Measurements from ENCODE around the gene LMTK3. TPM values are rescaled to one million over a fixed set of nuclear protein-coding genes. Genes with fewer than 3 reads are reported as not detected.
A peak's percentile ranks its signal among the peaks of the same experiment; 100 is the strongest.
"Not testable (repeated sequence)": the region's sequence is repeated elsewhere in the genome, so short reads cannot be mapped to it uniquely, and the experiment has no call there.

Gene LMTK3
- total and polyA plus RNA-seq, 4 donors = 8.8 to 76.5 (median 38.3) TPM

DNA sequence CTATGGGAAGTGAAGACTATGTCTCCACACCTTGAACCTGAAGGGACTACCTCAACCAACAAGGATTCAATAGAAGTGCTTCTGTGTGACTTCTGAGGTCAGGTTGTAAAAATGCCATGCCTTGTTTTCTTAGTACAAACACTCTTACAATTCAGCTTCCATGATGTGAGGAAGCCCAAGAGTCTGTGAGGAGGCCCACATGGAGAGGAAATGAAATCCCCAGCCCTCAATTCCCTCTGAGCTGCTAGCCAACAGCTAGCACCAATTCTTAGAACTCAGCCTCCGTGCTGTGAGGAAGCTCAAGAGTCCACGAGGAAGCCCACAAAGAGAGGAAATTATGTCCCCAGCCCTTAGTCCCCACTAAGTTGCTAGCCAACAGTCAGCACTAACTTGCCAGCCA lies 12.6 kb upstream of the LMTK3 start:
- Histone ChIP-seq H3K9me3 (ENCODE audit: control insufficient read depth, insufficient read depth, low read length) (peaks cover 2% of the 10 kb centered on the region), H3K27ac (ENCODE audit: low read depth, low read length) (no peak overlapping the region), H3K4me1 (ENCODE audit: control insufficient read depth, insufficient read depth, low read length) (no peaks in the 10 kb centered on the region), H3K36me3 (ENCODE audit: control insufficient read depth, insufficient read depth, low read length) (no peaks in the 10 kb centered on the region), H3K27me3 (ENCODE audit: control insufficient read depth, insufficient read depth, low read length) (no peaks in the 10 kb centered on the region), H3K4me3 (ENCODE audit: low read depth, low read length) (no peak overlapping the region)
- 90% methylated on average over 2 of the region's 2 CpGs for WGBS (ENCODE audit: insufficient coverage)
- no peak for DNase-seq (ENCODE audit: low read depth in 4 of 6, low spot score in 6 of 6)

DNA sequence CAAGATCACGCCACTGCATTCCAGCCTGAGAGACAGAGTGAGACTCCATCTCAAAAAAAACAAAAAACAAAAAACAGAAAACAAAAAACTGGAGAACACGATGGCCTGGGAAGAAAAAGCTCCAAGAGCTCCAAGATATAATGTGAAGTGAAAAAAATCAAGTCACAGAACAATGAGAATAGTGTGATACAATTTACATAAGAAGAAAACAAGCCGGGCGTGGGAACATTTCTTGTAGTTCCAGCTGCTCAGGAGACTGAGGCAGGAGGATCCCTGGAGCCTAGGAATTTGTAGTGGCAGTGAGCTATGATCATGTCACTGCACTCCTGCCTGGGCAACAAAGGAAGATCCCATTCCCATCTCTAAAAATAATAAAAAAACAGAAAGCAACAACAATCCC lies 8.5 kb upstream of the LMTK3 start:
- Histone ChIP-seq H3K36me3 (ENCODE audit: control insufficient read depth, insufficient read depth, low read length) (no peaks in the 10 kb centered on the region), H3K9me3 (ENCODE audit: control insufficient read depth, insufficient read depth, low read length) (no peaks in the 10 kb centered on the region), H3K4me1 (ENCODE audit: control insufficient read depth, insufficient read depth, low read length) (no peaks in the 10 kb centered on the region), H3K27ac (ENCODE audit: low read depth, low read length) (no peak overlapping the region), H3K4me3 (ENCODE audit: low read depth, low read length) (no peak overlapping the region), H3K27me3 (ENCODE audit: control insufficient read depth, insufficient read depth, low read length) (no peaks in the 10 kb centered on the region)
- no peak for DNase-seq (ENCODE audit: low read depth in 4 of 6, low spot score in 6 of 6)
- 50% methylated on average over 2 of the region's 4 CpGs for WGBS (ENCODE audit: insufficient coverage)

DNA sequence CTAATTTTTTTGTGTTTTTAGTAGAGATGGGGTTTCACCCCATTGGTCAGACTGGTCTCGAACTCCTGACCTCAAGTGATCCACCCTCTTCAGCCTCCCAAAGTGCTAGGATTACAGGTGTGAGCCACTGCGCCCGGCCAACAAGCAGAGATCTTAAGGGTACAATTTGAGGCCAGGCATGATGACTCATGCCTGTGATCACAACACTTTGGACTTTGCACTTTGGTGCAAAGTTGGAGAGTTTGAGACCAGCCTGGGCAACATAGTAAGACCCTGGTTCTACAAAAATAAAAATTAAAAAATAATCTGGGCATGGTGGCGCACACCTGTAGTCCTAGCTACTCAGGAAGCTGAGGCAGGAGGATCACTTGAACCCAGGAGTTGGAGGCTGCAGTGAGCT lies 7.8 kb upstream of the LMTK3 start:
- not testable (repeated sequence) for DNase-seq (ENCODE audit: low read depth in 4 of 6, low spot score in 6 of 6); H3K4me1 ChIP-seq (ENCODE audit: control insufficient read depth, insufficient read depth, low read length); H3K36me3 ChIP-seq (ENCODE audit: control insufficient read depth, insufficient read depth, low read length); H3K4me3 ChIP-seq (ENCODE audit: low read depth, low read length); H3K27me3 ChIP-seq (ENCODE audit: control insufficient read depth, insufficient read depth, low read length); H3K9me3 ChIP-seq (ENCODE audit: control insufficient read depth, insufficient read depth, low read length); H3K27ac ChIP-seq (ENCODE audit: low read depth, low read length)
- whole genome bisulfite sequencing (ENCODE audit: insufficient coverage) = 100% methylated on average over 3 of the region's 4 CpGs

DNA sequence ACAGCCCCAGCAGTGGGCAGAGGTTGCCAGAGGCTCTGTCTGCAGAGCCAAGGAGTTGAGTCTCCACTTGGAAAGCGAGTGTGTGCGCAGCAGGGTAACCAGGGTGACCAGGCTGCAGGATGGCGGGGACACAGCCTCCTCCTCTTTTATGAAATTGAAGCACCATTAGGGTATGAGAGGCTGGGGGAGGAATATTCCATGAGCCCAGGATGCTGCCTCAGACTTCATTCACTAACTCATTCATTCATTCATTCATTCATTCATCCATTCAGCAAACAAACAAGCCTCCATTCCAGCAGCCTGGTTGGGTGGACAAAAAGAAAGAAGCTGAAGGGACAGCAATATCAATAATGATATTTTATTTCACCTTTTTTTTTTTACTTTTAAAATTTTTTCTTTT lies 6.6 kb upstream of the LMTK3 start:
- 55% methylated on average over 2 of the region's 3 CpGs for WGBS (ENCODE audit: insufficient coverage)
- no peak overlapping the region for H3K4me3 ChIP-seq (ENCODE audit: low read depth, low read length)
- peaks cover 6% of the 10 kb centered on the region for H3K4me1 ChIP-seq (ENCODE audit: control insufficient read depth, insufficient read depth, low read length)
- no peaks in the 10 kb centered on the region for H3K36me3 ChIP-seq (ENCODE audit: control insufficient read depth, insufficient read depth, low read length)
- H3K9me3 ChIP-seq (ENCODE audit: control insufficient read depth, insufficient read depth, low read length) = no peaks in the 10 kb centered on the region
- no peak overlapping the region for H3K27ac ChIP-seq (ENCODE audit: low read depth, low read length)
- no peak for DNase-seq (ENCODE audit: low read depth in 4 of 6, low spot score in 6 of 6)
- H3K27me3 ChIP-seq (ENCODE audit: control insufficient read depth, insufficient read depth, low read length) = peaks cover 1% of the 10 kb centered on the region

DNA sequence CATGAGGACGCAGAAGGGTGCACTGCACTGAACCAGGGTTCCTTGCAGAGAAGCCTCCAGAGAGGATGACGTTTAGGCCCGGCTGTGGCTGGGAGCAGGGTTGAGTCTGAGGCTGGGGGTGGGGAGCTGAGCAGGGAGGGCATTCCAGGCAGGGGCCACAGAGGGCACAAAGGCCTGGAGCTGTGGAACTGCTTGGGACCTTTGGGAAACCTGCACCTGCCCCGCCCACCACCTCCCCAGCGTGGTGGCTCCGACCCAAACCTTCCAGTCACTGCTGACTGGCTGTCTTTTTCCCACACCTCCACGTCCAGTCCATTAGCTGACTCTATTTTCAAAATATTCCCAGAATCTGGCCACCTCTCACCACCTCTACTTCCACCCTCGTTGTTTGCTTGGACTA lies 4.9 kb upstream of the LMTK3 start:
- Histone ChIP-seq H3K27me3 (ENCODE audit: control insufficient read depth, insufficient read depth, low read length) (peaks cover 7% of the 10 kb centered on the region), H3K4me1 (ENCODE audit: control insufficient read depth, insufficient read depth, low read length) (peaks cover 15% of the 10 kb centered on the region), H3K9me3 (ENCODE audit: control insufficient read depth, insufficient read depth, low read length) (no peaks in the 10 kb centered on the region), H3K27ac (ENCODE audit: low read depth, low read length) (no peak overlapping the region), H3K4me3 (ENCODE audit: low read depth, low read length) (no peak overlapping the region), H3K36me3 (ENCODE audit: control insufficient read depth, insufficient read depth, low read length) (no peaks in the 10 kb centered on the region)
- WGBS (ENCODE audit: insufficient coverage) = 77% methylated on average over 8 of the region's 8 CpGs
- DNase-seq (ENCODE audit: low read depth in 4 of 6, low spot score in 6 of 6) = no peak

DNA sequence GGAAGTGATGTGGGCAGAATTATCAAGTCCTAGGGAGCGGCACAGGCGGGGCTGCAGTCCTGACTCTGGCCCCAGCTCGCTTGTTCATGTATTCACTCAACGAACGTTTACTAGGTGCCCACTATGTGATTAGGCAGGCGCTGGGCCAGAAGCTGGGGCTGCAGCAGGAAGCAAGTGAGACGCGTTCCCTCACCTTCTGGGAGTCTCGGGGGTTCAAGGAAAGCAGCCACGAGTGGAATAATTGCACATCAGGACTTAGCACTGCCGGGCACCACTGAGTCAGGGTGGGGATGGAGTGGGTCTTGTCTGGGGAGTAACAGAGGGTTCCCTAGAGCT lies 2.5 kb upstream of the LMTK3 start:
- peaks cover 29% of the 10 kb centered on the region for H3K4me1 ChIP-seq (ENCODE audit: control insufficient read depth, insufficient read depth, low read length)
- H3K9me3 ChIP-seq (ENCODE audit: control insufficient read depth, insufficient read depth, low read length) = no peaks in the 10 kb centered on the region
- H3K4me3 ChIP-seq (ENCODE audit: low read depth, low read length) = peak overlapping the region; percentile 60
- DNase-seq (ENCODE audit: low read depth in 4 of 6, low spot score in 6 of 6) = no peak
- H3K36me3 ChIP-seq (ENCODE audit: control insufficient read depth, insufficient read depth, low read length) = peaks cover 14% of the 10 kb centered on the region
- peaks cover 7% of the 10 kb centered on the region for H3K27me3 ChIP-seq (ENCODE audit: control insufficient read depth, insufficient read depth, low read length)
- no peak overlapping the region for H3K27ac ChIP-seq (ENCODE audit: low read depth, low read length)
- WGBS (ENCODE audit: insufficient coverage) = 38% methylated on average over 11 of the region's 11 CpGs

DNA sequence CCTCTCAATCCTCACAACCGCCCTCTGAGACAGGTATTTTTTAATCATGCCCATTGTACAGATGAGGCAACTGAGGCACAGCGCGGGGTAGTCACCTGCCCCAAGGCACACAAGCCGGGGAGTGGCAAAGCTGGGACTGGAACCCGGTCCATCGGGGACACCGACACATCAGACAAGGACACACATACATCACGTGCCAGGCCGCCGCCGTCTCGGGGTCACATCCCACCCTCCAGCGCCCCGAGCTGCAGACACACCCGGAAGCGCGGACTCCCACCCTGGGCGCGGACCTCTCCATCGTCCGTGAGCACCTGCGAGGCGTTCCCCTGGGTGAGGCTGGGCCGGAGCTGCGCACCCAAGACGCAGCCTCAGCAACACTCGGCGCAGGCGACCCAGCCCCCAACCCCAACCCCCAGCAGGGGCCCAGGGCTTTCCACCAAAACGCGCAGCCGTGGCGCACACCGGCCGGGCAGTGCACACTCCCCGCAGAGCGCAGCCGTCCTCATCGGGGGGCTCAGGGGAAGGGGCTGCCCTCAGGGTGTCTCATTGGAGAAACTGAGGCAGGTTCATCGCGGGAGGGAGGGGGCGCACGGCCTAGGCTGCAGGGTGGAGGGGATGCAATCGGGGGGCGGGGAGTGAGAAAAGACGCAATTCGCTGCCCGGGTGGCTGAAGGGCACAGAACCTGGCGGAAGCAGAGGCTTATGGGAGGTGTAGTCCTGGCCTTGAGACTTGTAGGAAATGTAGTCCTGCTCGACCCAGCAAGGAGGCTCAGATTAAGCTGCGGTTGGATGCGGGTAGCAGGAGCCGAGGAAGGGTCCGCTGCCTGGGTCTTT lies 1.9 kb upstream of the LMTK3 start:
- Histone ChIP-seq H3K4me3 (ENCODE audit: low read depth, low read length) (peak overlapping the region; percentile 60), H3K27me3 (ENCODE audit: control insufficient read depth, insufficient read depth, low read length) (peaks cover 7% of the 10 kb centered on the region), H3K27ac (ENCODE audit: low read depth, low read length) (no peak overlapping the region), H3K9me3 (ENCODE audit: control insufficient read depth, insufficient read depth, low read length) (no peaks in the 10 kb centered on the region), H3K4me1 (ENCODE audit: control insufficient read depth, insufficient read depth, low read length) (peaks cover 29% of the 10 kb centered on the region), H3K36me3 (ENCODE audit: control insufficient read depth, insufficient read depth, low read length) (peaks cover 20% of the 10 kb centered on the region)
- DNase-seq (ENCODE audit: low read depth in 4 of 6, low spot score in 6 of 6) = peak in 5 of 6 donors; percentile 60 to 98 (median 81)
- 3% methylated on average over 54 of the region's 54 CpGs for WGBS (ENCODE audit: insufficient coverage)

DNA sequence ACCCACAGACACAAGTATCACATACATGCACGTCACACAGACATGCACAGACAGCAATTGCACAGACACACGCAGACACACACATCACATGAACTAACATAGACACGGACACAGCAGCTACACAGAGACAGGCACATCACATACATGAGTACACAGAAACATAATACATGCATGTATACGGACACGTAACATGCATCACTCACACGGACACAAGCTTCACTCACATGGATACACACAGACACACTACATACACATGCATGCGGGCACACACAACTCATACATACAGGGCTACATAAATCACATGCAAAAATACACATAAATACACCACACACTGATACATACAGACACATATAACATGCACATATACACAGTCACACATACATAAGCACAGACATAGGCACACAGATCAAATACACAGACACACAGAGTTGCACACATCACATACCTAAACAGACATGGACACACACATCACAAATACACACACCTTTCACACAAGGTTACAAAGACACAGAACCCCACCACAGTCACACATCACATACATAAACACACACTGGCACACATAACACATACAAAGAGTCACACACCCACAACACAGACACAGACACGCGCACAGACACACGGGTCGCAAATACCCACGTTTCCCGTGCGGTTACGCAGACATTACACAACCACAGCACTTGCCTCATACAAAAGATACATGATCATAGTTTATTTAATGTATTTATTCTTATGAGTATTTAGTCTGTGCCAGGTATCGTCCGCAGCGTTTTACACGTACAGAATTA lies 1.1 kb upstream of the LMTK3 start:
- peaks cover 27% of the 10 kb centered on the region for H3K36me3 ChIP-seq (ENCODE audit: control insufficient read depth, insufficient read depth, low read length)
- peak overlapping the region; percentile 73 for H3K27ac ChIP-seq (ENCODE audit: low read depth, low read length)
- H3K9me3 ChIP-seq (ENCODE audit: control insufficient read depth, insufficient read depth, low read length) = no peaks in the 10 kb centered on the region
- peaks cover 7% of the 10 kb centered on the region for H3K27me3 ChIP-seq (ENCODE audit: control insufficient read depth, insufficient read depth, low read length)
- 52% methylated on average over 13 of the region's 19 CpGs for WGBS (ENCODE audit: insufficient coverage)
- peak overlapping the region; percentile 60 for H3K4me3 ChIP-seq (ENCODE audit: low read depth, low read length)
- DNase-seq (ENCODE audit: low read depth in 4 of 6, low spot score in 6 of 6) = no peak
- peaks cover 29% of the 10 kb centered on the region for H3K4me1 ChIP-seq (ENCODE audit: control insufficient read depth, insufficient read depth, low read length)

DNA sequence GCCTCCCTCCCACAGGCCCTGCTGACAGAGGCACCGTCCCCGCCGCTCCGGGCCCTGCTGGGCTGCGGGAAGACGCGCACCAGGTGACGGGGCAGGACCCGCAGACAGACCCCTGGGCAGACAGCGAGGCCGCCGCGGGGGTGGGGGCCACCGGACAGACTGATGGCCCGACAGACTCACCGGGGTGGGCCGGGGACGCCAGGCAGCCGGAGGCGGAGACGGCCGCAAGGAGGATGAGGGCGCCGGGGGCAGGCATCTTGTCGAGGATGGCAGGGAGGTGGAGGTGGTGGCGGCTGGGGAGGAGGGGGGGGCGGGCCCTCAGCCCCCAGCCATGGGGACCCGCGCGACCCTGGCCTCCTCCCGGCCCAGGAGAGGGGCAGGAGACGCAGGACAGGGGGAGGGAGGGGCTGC lies 309 bp downstream of the LMTK3 start:
- H3K36me3 ChIP-seq (ENCODE audit: control insufficient read depth, insufficient read depth, low read length) = peaks cover 40% of the 10 kb centered on the region
- peak in 1 of 6 donors; percentile 29 for DNase-seq (ENCODE audit: low read depth in 4 of 6, low spot score in 6 of 6)
- H3K4me3 ChIP-seq (ENCODE audit: low read depth, low read length) = peak overlapping the region; percentile 29
- WGBS (ENCODE audit: insufficient coverage) = under 1% methylated on average over 22 of the region's 32 CpGs
- peaks cover 7% of the 10 kb centered on the region for H3K27me3 ChIP-seq (ENCODE audit: control insufficient read depth, insufficient read depth, low read length)
- H3K9me3 ChIP-seq (ENCODE audit: control insufficient read depth, insufficient read depth, low read length) = no peaks in the 10 kb centered on the region
- H3K4me1 ChIP-seq (ENCODE audit: control insufficient read depth, insufficient read depth, low read length) = peaks cover 29% of the 10 kb centered on the region
- H3K27ac ChIP-seq (ENCODE audit: low read depth, low read length) = no peak overlapping the region

Data from spinal cord (tissue), 10 donors.